ENCODE results near the gene VPS26C.
A peak's percentile ranks its signal among the peaks of the same experiment; 100 is the strongest.
"Not testable (repeated sequence)": the region's sequence is repeated elsewhere in the genome, so short reads cannot be mapped to it uniquely, and the experiment has no call there.

The VPS26C gene

DNA sequence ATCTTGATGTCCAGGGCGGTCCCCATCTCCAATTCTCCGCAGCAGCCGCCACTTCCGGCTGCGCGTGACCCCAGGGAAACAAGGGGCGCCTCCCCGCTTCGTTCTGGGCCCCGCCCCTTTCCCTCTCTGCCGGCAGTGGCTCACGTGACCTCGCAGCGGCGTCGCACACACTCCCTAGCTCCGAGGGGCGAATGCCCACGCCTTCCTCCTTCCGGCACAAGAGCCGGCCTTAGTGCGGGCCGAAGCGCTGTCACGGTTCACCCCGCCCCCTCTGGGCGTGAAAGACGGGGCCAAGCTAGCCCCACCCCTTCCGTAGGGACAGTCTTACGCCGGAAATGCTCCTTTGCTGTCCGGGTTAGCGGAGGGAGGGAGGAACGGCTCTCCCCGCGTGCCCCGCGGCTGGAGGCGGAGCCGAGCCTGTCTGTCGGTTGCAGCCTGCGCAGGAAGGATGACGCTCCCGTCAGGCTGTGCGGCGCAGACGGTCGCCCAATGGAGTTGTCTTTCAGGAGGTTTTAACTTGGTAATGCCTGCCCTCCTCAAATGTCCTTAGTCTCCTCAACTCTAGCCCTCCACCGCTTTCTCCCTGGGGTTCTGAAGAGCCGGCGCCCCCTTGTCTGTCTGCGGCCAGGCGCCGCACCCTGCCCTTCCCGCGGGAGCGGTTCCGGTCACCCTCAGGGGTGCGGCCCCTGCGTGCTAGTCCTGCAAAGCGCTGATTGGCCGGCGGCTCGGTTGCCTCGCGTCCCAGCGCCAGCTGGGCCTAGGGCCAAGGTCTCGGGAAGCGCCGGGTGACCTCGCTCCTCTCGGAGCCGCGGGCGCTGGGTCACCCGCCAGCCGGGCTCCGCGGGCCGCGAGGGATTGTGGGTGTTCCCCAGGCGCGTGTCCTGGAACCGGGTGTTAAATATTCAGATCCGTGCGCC is at the start of gene VPS26C:
Gene VPS26C (minus strand): TSS at position 66 of the 917 bp plus-strand sequence. CDS start 40 bp downstream, at position 26.
- DNase-seq (ENCODE audit: low read depth in 3 of 3) = peak; percentile 92 to 96 (median 95)

DNA sequence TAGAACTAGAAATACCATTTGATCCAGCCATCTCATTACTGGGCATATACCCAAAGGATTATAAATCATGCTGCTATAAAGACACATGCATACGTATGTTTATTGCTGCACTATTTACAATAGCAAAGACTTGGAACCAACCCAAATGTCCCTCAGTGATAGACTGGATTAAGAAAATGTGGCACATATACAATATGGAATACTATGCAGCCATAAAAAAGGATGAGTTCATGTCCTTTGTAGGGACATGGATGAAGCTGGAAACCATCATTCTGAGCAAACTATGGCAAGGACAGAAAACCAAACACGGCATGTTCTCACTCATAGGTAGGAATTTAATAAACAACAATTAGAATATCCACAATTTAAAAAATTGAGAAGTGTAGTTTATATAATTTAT is 48.9 kb upstream of the VPS26C start:
- not testable (repeated sequence) for DNase-seq (ENCODE audit: low read depth in 3 of 3)

DNA sequence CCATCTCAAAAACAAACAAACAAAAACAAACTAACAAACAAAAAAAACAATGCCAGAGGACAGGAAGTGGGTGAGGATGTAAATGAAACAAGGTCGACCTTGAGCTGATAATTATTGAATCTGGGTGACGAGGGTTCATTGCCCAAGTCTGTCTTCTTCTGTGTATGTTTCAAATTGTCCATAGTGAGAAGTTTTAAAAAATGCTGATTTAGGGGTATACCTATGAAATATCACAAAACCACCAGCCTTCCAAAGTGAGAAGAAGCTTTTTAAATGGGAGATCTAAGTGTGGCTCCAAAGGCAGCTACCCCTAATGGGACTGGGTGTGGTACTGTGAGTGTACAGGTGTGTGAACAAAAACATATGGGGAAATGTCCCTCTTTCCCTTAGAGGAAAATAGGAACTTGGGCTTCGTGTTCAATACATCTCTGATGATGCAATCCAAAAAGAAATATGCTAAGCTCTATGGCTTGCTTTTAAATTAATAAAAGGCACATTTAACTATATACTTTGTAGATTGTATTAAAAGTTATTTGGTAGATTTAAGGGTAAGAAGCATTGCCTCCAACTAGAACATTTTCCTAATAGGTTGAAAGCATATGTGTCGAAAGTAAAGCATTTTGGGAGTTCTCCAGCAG is 33.1 kb upstream of the VPS26C start:
- DNase-seq (ENCODE audit: low read depth in 3 of 3) = no peak

DNA sequence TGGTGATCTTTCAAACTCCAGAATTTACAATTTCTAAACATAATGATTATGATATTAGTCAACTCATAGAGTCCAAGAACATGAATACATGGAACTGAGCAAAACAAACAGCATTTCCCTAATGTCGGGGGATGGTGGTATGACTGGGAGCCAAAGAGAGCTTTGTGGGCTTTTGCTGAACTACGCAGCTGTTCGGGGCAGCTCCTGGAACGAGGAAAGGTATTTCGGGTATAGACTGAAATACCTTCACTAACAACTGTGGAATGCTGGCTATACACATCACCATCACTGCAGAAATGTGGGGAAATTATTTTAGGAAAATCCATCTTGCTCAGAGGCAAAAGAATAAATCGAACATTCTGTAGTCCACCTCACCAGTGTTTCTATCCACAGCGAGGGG is 30.2 kb upstream of the VPS26C start:
- no peak for DNase-seq (ENCODE audit: low read depth in 3 of 3)

DNA sequence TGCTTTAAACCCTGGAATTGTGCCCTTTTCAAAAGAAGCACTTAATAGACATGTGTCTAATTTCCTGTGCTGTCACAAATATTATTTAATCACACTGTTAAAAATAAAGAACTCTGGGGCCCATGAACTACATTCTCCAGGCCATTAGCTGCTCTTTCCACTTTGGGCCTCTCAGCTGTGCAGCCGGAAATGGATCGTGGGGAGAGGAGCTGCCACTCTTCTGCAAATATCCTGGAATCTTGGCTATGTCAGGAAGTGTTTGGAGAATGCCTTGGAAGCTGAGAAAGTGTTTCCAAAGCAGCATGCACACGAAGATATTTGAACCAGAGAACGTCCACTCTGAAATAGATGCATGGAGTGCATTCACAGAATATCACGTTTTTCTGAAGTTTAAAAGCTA is 27.5 kb upstream of the VPS26C start:
- no peak for DNase-seq (ENCODE audit: low read depth in 3 of 3)

DNA sequence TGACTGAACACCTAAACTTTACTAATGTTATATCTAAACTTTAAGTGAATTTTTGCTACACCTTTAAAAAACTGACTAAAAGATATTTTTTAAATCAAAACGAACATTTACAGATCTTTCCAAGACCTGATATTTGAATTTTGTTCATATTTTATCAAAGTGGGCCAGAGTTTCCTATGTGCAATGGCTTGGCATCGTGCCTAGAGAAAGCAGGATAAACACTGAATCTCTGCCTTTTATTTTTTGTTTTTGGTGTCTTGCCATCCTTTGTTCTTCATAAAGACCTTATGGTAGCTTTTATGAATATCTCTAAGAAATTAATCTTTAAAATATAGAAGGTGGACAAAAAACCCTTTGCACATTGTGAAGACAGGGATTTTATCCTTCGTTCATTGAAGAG is 25.8 kb upstream of the VPS26C start:
- DNase-seq (ENCODE audit: low read depth in 3 of 3) = no peak

DNA sequence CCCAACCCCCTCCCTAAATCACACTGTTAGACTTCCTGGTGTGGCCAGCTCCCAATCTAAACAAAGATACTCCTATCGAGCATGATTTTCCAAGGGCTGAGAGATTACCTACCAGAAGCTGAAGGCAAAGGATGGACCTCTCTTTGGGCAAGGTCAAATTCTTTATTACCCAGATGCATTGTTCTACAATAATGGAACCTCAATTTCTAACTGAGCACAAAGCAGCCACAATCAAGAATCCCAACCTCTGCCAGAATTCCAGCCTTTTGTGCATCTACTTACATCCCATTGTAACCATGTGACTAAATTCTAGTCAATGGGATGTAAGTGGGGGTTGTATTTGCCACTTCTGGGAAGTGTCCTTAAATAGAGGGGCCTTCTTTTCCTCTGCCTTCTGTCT is 24.9 kb upstream of the VPS26C start:
- no peak for DNase-seq (ENCODE audit: low read depth in 3 of 3)

DNA sequence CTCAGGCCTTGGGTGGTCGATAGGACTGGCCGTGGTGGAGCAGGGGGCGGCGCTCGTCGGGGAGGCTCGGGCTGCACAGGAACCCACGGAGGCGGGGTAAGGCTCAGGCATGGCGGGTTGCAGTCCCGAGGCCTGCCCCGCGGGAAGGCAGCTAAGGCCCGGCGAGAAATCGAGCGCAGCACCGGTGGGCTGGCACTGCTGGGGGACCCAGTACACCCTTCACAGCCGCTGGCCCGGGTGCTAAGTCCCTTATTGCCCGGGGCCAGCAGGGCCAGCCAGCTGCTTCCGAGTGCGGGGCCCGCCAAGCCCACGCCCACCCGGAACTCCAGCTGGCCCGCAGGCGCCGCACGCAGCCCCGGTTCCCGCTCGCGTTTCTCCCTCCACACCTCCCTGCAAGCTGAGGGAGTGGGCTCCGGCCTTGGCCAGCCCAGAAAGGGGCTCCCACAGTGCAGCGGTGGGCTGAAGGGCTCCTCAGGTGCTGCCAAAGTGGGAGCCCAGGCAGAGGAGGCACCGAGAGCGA is 16.1 kb upstream of the VPS26C start:
- not testable (repeated sequence) for DNase-seq (ENCODE audit: low read depth in 3 of 3)

DNA sequence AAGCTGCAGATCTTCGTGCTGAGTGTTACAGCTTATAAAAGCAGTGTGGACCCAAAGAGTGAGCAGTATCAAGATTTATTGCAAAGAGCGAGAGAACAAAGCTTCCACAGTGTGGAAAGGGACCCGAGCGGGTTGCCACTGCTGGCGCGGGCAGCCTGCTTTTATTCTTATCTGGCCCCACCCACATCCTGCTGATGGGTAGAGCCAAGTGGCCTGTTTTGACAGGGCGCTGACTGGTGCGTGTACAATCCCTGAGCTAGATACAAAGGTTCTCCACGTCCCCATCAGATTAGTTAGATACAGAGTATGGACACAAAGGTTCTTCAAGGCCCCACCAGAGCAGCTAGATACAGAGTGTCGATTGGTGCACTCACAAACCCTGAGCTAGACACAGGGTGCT is 15.5 kb upstream of the VPS26C start:
- not testable (repeated sequence) for DNase-seq (ENCODE audit: low read depth in 3 of 3)

DNA sequence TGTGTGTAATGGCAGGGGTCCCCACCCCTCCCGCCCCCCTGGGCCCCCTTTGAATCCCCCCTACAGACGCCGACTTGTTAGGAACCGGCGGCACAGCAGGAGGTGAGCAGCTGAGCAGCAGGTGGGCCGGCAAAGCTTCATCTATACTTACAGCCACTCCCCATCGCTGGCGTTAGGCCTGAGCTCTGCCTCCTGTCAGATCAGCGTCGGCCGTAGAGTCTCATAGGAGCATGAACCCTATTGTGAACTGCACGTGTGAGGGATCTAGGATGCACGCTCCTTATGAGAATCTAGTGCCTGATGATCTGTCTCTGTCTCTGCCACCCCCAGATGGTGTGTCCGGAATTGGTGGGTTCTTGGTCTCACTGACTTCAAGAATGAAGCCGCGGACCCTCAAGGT is 14.9 kb upstream of the VPS26C start:
- DNase-seq (ENCODE audit: low read depth in 3 of 3) = no peak

DNA sequence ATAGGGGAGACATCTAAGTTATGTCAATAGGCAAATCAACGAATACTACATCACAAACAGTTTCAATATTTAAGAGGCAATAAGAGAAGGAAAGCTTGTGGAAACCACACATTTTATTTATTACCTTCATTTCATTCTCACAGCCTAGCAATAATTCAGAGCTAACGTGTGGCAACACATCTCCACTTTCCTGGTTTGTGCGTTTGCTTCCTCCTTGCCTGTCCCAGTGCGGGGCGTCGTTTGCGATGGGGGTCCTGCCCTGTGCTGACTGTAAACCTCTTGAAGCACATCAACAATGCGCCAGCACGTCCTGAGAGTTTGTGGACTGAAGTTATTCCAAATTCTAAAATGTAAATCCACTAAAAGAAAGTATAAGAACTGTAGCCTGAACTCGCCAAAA is 14.4 kb upstream of the VPS26C start:
- no peak for DNase-seq (ENCODE audit: low read depth in 3 of 3)

DNA sequence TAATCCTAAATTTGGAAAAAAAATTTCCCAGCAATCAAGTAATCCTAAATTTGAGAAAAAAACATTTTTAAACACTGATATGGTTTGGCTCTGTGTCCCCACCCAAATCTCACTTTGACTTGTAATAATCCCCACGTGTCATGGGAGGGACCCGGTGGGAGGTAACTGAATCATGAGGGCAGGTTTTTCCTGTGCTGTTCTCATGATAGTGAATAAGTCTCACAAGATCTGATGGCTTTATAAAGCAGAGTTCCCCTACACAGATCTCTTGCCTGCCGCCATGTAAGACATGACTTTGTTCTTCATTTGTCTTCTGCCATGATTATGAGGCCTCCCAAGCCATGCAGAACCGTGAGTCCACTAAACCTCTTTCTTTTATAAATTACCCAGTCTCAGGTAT is 12.1 kb upstream of the VPS26C start:
- DNase-seq (ENCODE audit: low read depth in 3 of 3) = not testable (repeated sequence)

DNA sequence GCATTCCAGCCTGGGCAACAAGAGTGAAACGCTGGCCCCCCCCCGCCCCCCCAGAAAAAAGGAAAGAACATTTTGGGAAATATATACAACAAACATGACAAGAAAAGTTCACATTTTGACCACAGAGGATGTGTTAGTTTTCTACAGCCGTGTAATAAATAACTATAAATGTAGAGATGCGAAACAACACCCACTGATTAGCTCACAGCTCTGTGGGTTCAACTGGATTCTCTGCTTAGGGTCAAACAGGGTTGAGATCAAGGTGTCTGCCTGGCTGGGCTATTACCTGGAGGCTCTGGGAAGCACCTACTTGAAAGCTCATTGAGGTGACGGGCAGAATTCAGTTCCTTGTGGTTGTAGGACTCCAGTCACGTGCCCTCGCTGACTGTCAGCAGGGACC is 11.1 kb upstream of the VPS26C start:
- no peak for DNase-seq (ENCODE audit: low read depth in 3 of 3)

DNA sequence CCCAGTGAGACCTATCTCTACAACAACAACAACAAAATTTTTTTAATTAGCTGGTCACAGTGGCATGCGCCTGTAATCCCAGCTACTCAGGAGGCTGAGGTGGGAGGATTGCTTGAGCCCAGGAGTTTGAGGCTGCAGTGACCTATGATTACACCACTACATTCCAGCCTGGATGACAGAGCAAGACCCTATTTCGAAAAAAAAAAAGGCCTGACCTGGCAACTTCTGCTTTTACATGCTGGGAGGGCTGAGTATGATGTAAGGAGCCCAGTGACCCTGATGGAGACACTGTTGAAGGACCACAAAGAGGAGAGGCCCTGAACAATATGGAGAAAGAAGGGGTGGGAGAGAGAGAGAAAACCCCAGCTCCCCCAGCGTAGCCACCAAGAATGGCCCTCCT is 9.2 kb upstream of the VPS26C start:
- DNase-seq (ENCODE audit: low read depth in 3 of 3) = no peak

DNA sequence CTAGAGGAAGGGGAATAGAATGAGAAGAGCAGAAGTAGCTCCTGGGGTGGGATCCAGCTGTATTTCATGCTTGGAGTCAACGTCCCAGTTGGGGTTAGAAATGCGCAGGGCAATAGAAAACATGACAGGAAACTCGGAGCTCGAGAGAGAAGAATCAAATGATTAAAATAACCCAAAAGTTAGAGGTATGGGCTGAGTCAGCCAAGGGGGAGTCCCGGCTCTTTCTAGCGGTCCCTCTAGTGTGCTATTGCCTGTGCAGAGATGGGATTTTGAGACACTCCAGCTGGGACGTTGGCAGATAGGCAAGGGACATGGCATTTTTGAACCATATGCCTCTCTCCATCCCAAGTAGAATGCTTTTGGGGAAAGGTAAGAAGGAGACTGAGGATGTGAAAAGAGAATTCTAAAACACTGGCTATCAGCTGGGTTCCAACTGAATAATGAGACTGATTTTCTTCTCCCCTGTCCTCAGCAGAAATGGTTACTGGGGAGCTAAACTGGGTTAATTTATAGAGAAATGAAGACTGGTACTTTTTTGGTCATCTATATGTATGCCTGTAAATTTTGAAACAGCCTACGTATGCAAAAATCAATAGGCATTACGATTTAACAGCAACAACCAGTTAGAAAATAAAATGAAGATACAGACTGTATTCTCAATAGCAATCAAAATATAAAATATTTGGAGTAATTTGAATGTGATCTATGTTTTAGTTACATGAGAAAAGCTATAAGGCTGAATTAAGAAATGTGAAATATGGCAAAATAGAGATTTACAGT is 7.0 kb upstream of the VPS26C start:
- no peak for DNase-seq (ENCODE audit: low read depth in 3 of 3)

DNA sequence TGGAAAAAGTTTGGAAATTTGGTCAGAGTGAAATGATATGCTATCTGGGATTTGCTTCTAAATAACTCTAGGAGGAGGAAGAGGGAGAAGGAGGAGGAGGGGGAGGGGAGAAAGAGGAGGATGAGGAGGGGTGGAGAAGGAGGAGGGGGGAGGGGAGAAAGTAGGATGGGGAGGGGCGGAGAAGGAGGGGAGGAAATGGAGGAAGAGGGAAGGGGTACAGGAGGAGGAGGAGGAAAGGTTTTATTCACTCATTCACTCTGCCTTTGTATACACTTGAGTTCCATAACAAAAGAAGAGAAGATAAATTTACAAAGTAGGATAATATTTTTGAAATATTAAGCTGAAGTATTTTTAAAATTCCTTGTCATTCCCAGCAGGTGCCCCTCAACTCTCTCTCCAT is 6.3 kb upstream of the VPS26C start:
- DNase-seq (ENCODE audit: low read depth in 3 of 3) = no peak

DNA sequence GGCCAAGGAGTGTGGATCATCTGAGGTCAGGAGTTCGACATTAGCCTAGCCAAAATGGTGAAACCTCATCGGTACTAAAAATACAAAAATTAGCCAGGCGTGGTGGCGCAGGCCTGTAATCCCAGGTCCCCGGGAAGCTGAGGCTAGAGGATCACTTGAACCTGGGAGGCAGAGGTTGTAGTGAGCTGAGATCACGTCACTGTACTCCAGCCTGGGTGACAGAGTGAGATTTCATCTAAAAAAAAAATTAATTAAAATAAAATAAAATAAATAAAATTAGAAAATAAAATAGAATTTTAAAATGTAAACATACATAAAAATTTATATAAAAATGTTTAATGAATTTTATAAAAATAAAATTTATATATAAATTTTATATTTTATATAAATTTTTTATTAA is 5.8 kb upstream of the VPS26C start:
- no peak for DNase-seq (ENCODE audit: low read depth in 3 of 3)

DNA sequence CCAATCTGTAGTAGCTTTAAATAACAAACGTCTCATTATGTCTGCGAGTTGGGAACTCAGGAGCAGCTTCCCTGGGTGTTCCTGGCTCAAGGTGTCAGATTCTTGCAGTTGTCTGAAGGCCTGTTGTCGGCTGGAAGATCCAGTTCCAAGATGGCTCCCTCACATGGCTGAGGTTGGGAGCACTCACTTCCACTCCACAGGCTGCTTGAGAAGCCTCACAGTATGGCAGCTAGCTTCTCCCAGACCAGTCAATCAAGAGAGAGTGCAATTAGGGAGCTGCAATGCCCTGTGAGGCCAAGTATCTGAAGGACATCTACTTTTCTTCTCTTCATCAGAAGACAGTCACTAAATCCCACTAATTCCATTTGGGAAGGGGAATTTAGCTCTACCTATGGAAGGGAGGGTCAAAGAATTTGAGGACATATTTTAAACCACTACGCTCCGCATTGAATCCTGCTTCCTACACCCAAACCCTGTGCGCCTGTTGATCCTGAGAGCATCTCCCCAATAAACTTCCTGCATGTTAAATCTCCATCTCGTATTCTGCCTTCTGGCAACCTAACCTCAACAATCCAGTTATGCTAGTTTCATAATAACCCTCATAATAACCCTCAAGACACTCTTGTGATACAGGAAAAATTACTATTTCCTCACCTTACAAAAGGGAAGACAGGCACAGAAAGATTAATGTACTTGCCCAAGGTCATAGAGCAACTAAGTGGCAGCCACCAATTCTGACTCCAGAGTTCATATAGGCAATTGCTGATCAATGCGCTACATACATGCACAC is 3.6 kb upstream of the VPS26C start:
- DNase-seq (ENCODE audit: low read depth in 3 of 3) = no peak

DNA sequence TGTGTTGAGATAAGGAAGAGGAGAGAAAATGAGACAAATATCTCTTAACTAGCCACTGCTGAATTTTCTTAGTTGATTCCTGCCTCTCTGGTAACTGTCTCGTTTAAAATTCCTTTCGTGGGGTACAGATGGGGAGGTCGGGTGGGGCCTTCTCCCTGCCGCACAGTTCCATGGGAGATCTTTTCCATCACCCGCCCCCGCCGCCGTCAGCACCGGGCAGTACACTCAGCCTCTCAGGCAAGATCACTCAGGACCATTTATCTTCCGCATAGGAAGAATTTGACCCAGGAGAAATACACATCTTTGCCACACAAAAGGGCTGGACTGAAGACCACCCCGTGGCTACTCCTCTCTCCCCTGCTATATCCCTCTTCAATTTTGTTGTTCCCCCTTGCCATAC is 2.3 kb upstream of the VPS26C start:
- DNase-seq (ENCODE audit: low read depth in 3 of 3) = no peak

DNA sequence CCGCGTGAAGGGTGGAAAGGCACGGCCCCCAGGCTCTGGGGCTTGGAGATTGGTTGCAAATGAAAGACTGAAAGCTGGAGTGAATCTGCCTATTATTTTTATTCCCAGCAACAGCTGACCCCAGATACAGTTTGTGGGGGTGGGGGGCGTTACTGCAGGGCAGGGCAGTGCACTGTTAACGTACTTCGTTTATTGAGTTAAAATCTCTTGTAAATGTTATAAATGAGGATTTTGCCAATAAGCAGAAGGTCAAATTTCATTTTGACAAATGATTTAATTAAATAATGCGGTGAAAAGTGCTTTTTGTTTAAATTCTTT is 1.0 kb upstream of the VPS26C start:
- no peak for DNase-seq (ENCODE audit: low read depth in 3 of 3)

DNA sequence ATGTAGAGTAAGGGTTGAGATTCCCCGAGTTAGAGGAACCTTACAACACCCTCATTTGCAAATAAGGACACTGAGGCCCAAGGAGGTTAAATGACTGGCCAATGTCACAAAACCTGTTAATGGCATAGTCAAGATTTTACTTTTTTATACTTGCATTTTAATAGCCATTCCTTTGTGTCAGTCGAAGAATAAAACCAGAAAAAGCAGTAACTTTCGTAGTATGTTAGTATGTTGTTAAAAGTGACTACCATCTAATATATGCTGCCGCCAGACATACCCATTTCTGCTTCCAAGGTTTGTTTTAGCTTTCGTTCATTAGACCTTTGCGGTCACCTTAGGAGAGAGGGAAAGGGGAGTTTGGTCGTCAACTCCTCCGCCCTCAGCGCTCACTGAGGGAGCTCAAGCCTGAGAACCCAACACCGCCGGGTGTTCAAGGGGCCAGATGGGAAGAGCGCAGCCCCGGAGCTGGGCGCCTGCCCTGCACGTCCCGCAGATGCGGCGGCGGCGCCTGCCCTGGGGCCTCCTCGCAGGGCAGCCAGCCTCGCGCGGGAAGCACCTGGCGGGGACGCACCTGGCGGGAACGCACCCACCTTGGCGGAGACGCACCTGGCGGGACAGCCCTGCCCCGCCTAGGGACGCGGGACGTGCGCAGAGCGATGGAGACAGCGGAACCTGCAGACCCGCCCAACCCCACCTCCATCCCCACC is 466 bp downstream of the VPS26C start:
- no peak for DNase-seq (ENCODE audit: low read depth in 3 of 3)
